ENCODE results near the gene ARMCX5.

ARMCX5 gene

DNA sequence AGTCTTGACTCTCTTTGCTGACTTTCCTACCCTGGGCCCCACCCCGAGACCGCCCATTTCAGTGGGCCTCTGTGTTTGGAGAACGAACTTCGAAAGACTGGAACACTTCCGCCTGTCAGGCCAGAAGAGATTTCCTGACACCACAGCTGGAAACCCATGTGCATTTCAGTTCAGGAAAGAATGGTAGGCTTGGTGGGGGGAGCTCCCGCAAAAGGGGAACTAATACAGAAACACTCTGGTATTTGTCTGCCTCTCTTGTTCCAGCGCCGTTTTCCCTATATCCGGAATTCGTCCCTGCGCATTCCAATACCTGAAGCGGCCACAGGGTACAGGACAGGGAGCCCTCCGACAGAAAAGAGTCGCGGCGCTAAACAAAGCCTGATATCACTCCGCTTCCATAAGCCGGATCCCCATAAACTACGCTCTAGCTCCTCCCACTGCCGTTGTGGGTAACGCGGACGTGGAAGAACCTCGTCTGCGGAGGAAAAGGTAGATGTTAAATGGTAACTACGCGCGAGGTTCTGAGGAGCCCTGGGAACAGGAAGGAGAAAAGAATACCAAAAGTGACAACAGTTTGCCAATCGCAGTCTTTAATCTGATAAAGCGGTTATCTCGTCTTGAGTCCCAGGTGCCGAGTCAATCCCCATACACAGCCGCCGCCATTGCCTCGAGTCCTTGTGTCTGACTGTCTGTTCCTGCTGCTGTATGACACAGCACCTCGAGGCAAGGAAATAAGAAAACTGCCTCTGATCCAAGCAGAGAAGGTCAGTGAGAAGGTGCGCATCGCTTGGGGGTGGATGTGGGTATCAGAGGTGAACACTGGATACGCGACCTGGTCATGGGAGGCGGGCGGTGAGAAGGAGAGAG, at the start of gene ARMCX5:
Gene ARMCX5, plus strand, starts transcription at position 432 of the 867 bp plus-strand sequence. CDS start 2,627 bp downstream, outside the sequence.
- TF ChIP-seq, protein P1, sequence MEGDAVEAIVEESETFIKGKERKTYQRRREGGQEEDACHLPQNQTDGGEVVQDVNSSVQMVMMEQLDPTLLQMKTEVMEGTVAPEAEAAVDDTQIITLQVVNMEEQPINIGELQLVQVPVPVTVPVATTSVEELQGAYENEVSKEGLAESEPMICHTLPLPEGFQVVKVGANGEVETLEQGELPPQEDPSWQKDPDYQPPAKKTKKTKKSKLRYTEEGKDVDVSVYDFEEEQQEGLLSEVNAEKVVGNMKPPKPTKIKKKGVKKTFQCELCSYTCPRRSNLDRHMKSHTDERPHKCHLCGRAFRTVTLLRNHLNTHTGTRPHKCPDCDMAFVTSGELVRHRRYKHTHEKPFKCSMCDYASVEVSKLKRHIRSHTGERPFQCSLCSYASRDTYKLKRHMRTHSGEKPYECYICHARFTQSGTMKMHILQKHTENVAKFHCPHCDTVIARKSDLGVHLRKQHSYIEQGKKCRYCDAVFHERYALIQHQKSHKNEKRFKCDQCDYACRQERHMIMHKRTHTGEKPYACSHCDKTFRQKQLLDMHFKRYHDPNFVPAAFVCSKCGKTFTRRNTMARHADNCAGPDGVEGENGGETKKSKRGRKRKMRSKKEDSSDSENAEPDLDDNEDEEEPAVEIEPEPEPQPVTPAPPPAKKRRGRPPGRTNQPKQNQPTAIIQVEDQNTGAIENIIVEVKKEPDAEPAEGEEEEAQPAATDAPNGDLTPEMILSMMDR (IDR thresholded peaks at IDR 0.05; ENCODE audit: low read depth, low read length): no peak
- peak within 1 kb of the TSS; percentile 61 to 72 for H3K4me3 ChIP-seq (replicated peaks in 1 of 2; ENCODE audit: low read depth in 2 of 2, low read length in 2 of 2)
- peak; percentile 88 to 89 for DNase-seq (ENCODE audit: low read depth in 2 of 2)

DNA sequence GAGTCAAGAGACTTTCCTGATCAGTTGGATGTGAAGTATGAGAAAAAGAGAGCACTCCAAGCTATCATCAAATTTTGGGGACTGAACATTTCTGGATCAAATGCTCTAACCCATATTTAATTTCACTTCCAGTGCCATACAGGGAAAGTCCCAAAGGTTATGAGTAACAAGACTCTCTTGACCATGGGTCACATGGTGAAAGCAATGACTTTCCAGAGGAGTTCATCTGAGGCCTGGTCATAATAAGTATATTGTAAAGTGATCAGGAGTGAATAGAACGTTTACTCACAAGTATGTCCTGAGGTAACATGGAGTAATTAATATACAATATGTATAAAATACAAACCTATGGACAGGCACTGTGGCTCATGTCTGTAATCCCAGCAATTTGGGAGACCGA, 40.7 kb upstream of the ARMCX5 start:
- no peak for DNase-seq (ENCODE audit: low read depth in 2 of 2)
- H3K4me3 ChIP-seq (replicated peaks in 1 of 2; ENCODE audit: low read depth in 2 of 2, low read length in 2 of 2): no peak overlapping the region
- TF ChIP-seq, protein P1 (IDR thresholded peaks at IDR 0.05; ENCODE audit: low read depth, low read length): no peak

DNA sequence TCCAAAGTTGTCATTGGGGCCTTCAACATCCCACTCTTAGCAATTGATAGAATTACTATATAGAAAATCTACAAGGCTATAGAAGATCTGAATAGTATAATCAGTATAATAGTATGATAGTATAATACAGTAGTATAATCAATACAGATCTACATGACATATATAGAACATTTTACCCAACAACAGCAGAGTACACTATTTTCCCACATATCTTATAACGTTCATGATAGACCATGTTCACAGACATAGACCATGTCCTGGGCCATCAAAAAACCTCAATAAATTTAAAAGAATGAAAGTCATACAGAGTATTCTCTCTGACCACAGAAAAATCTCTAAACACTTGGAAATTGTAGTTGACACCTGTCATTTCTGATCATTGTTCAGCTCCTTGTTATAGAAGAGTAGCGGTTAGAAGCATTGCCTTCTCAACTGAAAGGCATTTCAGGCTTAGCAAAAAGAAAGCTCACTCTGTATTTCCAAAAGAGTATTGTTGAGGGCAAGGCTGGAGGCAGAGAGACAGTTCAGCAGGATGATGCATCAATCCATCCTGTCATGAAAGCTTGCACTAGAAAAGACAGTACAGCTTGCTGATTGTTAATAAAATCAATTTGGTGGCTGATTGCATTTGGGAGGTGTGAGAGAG, 38.8 kb upstream of the ARMCX5 start:
- TF ChIP-seq, protein P1 (IDR thresholded peaks at IDR 0.05; ENCODE audit: low read depth, low read length): no peak
- no peak for DNase-seq (ENCODE audit: low read depth in 2 of 2)

DNA sequence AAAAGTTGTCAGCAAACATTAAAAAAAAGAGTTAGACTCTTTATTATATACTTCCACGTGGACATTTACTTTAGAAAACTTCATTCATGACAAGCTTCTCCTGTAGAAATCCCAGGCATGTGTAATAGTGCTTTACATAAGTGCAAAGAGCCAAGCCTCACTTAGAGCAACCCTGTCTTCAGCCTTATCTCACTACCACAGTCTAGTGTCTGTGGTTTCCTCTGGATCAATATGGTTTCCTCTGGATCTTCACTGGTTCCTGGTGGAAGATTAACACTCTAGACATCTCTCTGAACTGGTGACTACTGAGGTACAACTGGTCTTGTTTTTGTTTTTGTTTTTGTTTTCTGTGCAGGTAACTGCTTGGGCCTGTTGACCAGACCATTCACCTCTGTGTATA, 18.4 kb upstream of the ARMCX5 start:
- DNase-seq (ENCODE audit: low read depth in 2 of 2): no peak
- H3K4me3 ChIP-seq (replicated peaks in 1 of 2; ENCODE audit: low read depth in 2 of 2, low read length in 2 of 2): no peak overlapping the region
- TF ChIP-seq, protein P1 (IDR thresholded peaks at IDR 0.05; ENCODE audit: low read depth, low read length): no peak

More for the DNA sequence above, 38.8 kb upstream of the ARMCX5 start:
- H3K4me3 ChIP-seq (replicated peaks in 1 of 2; ENCODE audit: low read depth in 2 of 2, low read length in 2 of 2): no peak overlapping the region

DNA sequence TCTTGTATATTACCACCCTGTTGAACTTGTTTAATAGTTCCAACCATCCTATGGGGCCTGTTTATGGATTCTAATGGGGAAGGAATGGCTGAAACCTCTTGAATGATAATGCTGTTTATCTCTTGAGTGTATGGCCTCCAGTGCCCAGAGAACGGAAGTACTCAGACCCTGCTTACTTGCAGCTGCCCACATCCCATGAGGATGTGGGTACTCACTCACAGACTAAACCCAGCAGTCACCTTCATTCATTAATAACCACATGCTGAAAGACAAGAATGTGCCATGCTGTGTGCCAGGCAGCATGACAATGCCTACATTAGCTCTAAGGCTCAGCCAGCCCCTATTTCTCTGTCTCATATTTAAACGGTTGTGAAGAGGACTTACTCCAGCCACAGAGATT, 5.9 kb upstream of the ARMCX5 start:
- DNase-seq (ENCODE audit: low read depth in 2 of 2): no peak
- no peak overlapping the region for H3K4me3 ChIP-seq (replicated peaks in 1 of 2; ENCODE audit: low read depth in 2 of 2, low read length in 2 of 2)
- TF ChIP-seq, protein P1 (IDR thresholded peaks at IDR 0.05; ENCODE audit: low read depth, low read length): no peak

DNA sequence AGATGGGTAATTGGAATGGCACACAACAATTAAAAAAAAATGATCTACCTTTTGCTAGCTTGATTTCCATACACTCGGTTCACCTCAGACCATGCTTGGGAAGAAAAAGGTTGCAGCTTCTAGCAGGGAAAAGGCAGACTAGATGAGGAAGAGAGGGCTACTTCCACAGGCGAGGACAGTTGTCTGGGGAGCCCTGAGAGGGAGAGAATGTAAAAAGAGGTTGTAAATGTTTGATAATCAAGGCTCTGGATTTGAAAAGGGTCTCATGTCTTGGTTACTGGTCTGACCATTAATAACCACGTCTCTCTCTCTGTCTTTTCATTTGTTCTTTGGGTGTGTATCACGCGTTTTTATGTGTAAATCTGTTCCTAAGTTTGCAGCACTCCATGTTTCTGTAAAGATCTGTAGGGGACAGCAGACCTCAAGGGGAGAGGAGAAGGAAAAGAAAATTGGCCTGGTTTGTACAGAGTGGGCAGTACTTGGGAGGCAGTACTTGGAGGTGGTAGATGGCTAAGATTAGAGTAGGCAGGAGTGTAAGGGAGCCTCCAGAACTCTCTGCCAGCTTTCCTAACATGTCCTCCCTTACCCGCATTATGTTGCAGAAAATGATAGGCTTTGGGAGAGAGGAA, 750 bp downstream of the ARMCX5 start:
- DNase-seq (ENCODE audit: low read depth in 2 of 2): peak; percentile 30 to 50
- TF ChIP-seq, protein P1 (IDR thresholded peaks at IDR 0.05; ENCODE audit: low read depth, low read length): peak; percentile 3
- peak overlapping the region; percentile 61 to 72 for H3K4me3 ChIP-seq (replicated peaks in 1 of 2; ENCODE audit: low read depth in 2 of 2, low read length in 2 of 2)
